WTC11 (cell line): Measurements from ENCODE around the gene KIF5A.

ENCODE experiments used
- CBFB ChIP-seq: sonication (generic); formaldehyde crosslinking; IDR thresholded peaks from 2 replicates; pipeline ENCODE4 v1.8.1; 2022; ENCODE audit warnings: mild to moderate bottlenecking, low read depth, missing genetic modification reagents
- GRHL2 ChIP-seq: fragments of 250-450 bp; sonication (Bioruptor Pico); IDR thresholded peaks from 2 replicates; pipeline ENCODE4 v1.8.0; 2022; ENCODE audit warnings: mild to moderate bottlenecking, moderate library complexity; ENCODE audit not compliant: insufficient replicate concordance, severe bottlenecking
- MYBL2 ChIP-seq: sonication (generic); formaldehyde crosslinking; IDR thresholded peaks from 2 replicates; pipeline ENCODE4 v1.8.1; 2023; ENCODE audit warnings: mild to moderate bottlenecking, moderate library complexity, missing genetic modification reagents
- NFYB ChIP-seq: sonication (generic); formaldehyde crosslinking; conservative IDR thresholded peaks from 2 replicates; pipeline ENCODE4 v1.8.0; 2022; ENCODE audit warnings: low read depth, missing genetic modification reagents
- RELA ChIP-seq: sonication (generic); formaldehyde crosslinking; IDR thresholded peaks from 2 replicates; pipeline ENCODE4 v1.8.1; 2022; ENCODE audit warnings: missing genetic modification reagents, mild to moderate bottlenecking, borderline replicate concordance
- USF2 ChIP-seq: sonication (generic); formaldehyde crosslinking; IDR thresholded peaks from 2 replicates; pipeline ENCODE4 v1.8.1; 2023; ENCODE audit warnings: mild to moderate bottlenecking, missing genetic modification reagents, moderate library complexity
- ZBTB21 ChIP-seq: sonication (generic); formaldehyde crosslinking; IDR thresholded peaks from 2 replicates; pipeline ENCODE4 v1.8.1; 2023; ENCODE audit warnings: mild to moderate bottlenecking, missing genetic modification reagents, borderline replicate concordance
- ZNF121 ChIP-seq: sonication (generic); formaldehyde crosslinking; IDR thresholded peaks from 2 replicates; pipeline ENCODE4 v1.8.0; 2023; ENCODE audit warnings: missing genetic modification reagents
- ZNF219 ChIP-seq: sonication (generic); formaldehyde crosslinking; IDR thresholded peaks from 2 replicates; pipeline ENCODE4 v1.8.0; 2023; ENCODE audit warnings: missing genetic modification reagents, mild to moderate bottlenecking, borderline replicate concordance
- TF ChIP-seq, protein P1 (sequence below): fragments of 200-600 bp; IDR thresholded peaks from 2 replicates; pipeline ENCODE4 v1.8.0; 2022; ENCODE audit warnings: antibody characterized with exemption
- TF ChIP-seq, protein P2 (sequence below): sonication (generic); formaldehyde crosslinking; IDR thresholded peaks from 2 replicates; pipeline ENCODE4 v1.8.1; 2022; ENCODE audit warnings: low read depth, missing genetic modification reagents, borderline replicate concordance
- TF ChIP-seq, protein P3 (sequence below): sonication (generic); formaldehyde crosslinking; IDR thresholded peaks from 2 replicates; pipeline ENCODE4 v1.8.0; 2023; ENCODE audit warnings: missing genetic modification reagents, mild to moderate bottlenecking, borderline replicate concordance
- TF ChIP-seq, protein P4 (sequence below): sonication (generic); formaldehyde crosslinking; IDR thresholded peaks from 2 replicates; pipeline ENCODE4 v1.8.1; 2023; ENCODE audit warnings: mild to moderate bottlenecking, moderate library complexity, missing genetic modification reagents

GRCh38 chr12:57528176-57528575 is 21.7 kb upstream of the KIF5A start:
- TF ChIP-seq RELA (CRISPR knock-in tag): no peak
- TF ChIP-seq, protein P1, sequence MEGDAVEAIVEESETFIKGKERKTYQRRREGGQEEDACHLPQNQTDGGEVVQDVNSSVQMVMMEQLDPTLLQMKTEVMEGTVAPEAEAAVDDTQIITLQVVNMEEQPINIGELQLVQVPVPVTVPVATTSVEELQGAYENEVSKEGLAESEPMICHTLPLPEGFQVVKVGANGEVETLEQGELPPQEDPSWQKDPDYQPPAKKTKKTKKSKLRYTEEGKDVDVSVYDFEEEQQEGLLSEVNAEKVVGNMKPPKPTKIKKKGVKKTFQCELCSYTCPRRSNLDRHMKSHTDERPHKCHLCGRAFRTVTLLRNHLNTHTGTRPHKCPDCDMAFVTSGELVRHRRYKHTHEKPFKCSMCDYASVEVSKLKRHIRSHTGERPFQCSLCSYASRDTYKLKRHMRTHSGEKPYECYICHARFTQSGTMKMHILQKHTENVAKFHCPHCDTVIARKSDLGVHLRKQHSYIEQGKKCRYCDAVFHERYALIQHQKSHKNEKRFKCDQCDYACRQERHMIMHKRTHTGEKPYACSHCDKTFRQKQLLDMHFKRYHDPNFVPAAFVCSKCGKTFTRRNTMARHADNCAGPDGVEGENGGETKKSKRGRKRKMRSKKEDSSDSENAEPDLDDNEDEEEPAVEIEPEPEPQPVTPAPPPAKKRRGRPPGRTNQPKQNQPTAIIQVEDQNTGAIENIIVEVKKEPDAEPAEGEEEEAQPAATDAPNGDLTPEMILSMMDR: no peak
- TF ChIP-seq, protein P2, sequence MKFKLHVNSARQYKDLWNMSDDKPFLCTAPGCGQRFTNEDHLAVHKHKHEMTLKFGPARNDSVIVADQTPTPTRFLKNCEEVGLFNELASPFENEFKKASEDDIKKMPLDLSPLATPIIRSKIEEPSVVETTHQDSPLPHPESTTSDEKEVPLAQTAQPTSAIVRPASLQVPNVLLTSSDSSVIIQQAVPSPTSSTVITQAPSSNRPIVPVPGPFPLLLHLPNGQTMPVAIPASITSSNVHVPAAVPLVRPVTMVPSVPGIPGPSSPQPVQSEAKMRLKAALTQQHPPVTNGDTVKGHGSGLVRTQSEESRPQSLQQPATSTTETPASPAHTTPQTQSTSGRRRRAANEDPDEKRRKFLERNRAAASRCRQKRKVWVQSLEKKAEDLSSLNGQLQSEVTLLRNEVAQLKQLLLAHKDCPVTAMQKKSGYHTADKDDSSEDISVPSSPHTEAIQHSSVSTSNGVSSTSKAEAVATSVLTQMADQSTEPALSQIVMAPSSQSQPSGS (CRISPR knock-in tag): no peak
- no peak for TF ChIP-seq USF2 (CRISPR knock-in tag)
- no peak for TF ChIP-seq CBFB (CRISPR knock-in tag)
- TF ChIP-seq, protein P3, sequence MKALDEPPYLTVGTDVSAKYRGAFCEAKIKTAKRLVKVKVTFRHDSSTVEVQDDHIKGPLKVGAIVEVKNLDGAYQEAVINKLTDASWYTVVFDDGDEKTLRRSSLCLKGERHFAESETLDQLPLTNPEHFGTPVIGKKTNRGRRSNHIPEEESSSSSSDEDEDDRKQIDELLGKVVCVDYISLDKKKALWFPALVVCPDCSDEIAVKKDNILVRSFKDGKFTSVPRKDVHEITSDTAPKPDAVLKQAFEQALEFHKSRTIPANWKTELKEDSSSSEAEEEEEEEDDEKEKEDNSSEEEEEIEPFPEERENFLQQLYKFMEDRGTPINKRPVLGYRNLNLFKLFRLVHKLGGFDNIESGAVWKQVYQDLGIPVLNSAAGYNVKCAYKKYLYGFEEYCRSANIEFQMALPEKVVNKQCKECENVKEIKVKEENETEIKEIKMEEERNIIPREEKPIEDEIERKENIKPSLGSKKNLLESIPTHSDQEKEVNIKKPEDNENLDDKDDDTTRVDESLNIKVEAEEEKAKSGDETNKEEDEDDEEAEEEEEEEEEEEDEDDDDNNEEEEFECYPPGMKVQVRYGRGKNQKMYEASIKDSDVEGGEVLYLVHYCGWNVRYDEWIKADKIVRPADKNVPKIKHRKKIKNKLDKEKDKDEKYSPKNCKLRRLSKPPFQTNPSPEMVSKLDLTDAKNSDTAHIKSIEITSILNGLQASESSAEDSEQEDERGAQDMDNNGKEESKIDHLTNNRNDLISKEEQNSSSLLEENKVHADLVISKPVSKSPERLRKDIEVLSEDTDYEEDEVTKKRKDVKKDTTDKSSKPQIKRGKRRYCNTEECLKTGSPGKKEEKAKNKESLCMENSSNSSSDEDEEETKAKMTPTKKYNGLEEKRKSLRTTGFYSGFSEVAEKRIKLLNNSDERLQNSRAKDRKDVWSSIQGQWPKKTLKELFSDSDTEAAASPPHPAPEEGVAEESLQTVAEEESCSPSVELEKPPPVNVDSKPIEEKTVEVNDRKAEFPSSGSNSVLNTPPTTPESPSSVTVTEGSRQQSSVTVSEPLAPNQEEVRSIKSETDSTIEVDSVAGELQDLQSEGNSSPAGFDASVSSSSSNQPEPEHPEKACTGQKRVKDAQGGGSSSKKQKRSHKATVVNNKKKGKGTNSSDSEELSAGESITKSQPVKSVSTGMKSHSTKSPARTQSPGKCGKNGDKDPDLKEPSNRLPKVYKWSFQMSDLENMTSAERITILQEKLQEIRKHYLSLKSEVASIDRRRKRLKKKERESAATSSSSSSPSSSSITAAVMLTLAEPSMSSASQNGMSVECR (CRISPR knock-in tag): no peak
- no peak for TF ChIP-seq ZNF219
- TF ChIP-seq GRHL2 (CRISPR knock-in tag): no peak
- no peak for TF ChIP-seq NFYB (CRISPR knock-in tag)
- no peak for TF ChIP-seq ZNF121 (CRISPR knock-in tag)
- TF ChIP-seq, protein P4, sequence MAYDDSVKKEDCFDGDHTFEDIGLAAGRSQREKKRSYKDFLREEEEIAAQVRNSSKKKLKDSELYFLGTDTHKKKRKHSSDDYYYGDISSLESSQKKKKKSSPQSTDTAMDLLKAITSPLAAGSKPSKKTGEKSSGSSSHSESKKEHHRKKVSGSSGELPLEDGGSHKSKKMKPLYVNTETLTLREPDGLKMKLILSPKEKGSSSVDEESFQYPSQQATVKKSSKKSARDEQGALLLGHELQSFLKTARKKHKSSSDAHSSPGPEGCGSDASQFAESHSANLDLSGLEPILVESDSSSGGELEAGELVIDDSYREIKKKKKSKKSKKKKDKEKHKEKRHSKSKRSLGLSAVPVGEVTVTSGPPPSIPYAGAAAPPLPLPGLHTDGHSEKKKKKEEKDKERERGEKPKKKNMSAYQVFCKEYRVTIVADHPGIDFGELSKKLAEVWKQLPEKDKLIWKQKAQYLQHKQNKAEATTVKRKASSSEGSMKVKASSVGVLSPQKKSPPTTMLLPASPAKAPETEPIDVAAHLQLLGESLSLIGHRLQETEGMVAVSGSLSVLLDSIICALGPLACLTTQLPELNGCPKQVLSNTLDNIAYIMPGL (CRISPR knock-in tag): no peak
- TF ChIP-seq MYBL2 (CRISPR knock-in tag): no peak
- no peak for TF ChIP-seq ZBTB21 (CRISPR knock-in tag)
